ENCODE measurements around the gene ATXN1.

Gene ATXN1

GRCh38 chr6:16369140-16369745, 392.0 kb downstream of the ATXN1 start:
- Mint-ChIP-seq H3K27ac (no peak overlapping the region), H3K4me1 (no peaks in the 10 kb centered on the region), H3K9me3 (peaks cover 4% of the 10 kb centered on the region), H3K4me3 (no peak overlapping the region), H3K36me3 (ENCODE audit: low read depth) (peaks cover 3% of the 10 kb centered on the region), H3K27me3 (no peaks in the 10 kb centered on the region)
- ATAC-seq (no peak), DNase-seq (no peak)

GRCh38 chr6:16367571-16367970, 393.7 kb downstream of the ATXN1 start:
- Mint-ChIP-seq H3K27ac (no peak overlapping the region), H3K4me1 (no peaks in the 10 kb centered on the region), H3K27me3 (no peaks in the 10 kb centered on the region), H3K9me3 (no peaks in the 10 kb centered on the region), H3K36me3 (ENCODE audit: low read depth) (no peaks in the 10 kb centered on the region), H3K4me3 (no peak overlapping the region)
- ATAC-seq, result no peak
- no peak for DNase-seq

DNA sequence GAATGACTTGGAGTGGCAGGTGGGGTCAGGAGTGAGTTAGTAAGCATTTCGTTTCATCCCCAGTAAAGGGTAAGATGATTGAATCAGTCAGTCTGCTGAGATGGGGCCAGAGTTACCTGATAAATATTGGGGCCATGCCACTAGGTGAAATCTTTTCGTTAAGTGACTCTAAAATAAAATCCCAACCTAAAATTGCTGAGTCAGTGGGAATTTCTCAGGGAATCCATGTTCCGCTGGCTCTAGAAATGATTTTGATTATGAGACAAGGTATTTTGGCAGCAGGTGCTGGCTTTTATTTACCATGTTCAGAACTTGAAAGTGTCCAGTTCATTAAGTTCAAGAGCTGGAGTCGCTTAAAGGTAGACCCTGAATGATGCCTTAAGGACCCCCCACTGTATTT, 397.5 kb downstream of the ATXN1 start:
- DNase-seq (no peak), ATAC-seq (no peak)
- Mint-ChIP-seq H3K4me1 (no peaks in the 10 kb centered on the region), H3K27me3 (no peaks in the 10 kb centered on the region), H3K9me3 (no peaks in the 10 kb centered on the region), H3K4me3 (no peak overlapping the region), H3K27ac (no peak overlapping the region), H3K36me3 (ENCODE audit: low read depth) (no peaks in the 10 kb centered on the region)

DNA sequence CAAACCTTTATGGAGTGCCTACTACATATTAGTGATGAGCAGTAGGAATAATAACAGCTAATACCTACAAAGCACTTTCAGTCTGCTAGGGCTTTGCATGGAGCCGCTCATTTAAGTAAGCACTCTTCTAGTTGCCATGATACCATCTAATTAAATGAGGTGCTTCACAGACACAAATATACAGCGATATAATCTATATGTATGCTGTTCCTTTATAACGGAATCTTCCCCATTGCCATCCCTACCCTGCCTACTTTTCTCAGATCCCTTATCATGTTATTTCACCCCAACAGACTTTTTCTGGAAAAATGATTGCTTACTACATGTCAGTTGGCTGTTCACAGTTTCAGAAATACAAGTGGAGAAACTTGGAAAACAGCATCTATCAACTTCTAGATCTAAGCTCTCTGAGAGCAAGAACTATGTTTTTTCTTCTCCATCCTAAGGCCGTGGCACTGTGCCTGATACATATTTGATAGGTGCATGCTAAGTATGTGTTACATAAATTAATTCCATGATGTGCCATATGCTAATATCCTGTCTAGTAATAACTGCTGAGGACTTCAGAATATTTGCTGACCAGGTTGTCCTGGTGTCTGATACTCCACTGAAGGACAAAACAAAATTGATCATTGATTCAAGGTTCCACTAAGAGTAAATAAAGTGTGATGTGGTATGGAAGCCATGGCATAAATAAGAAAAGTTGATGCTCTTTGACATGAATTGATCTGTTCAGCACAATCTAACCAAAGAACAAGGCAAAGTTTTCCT, 398.3 kb downstream of the ATXN1 start:
- no peaks in the 10 kb centered on the region for H3K36me3 Mint-ChIP-seq (ENCODE audit: low read depth)
- H3K27me3 Mint-ChIP-seq, result no peaks in the 10 kb centered on the region
- H3K4me1 Mint-ChIP-seq, result no peaks in the 10 kb centered on the region
- H3K9me3 Mint-ChIP-seq, result no peaks in the 10 kb centered on the region
- no peak overlapping the region for H3K4me3 Mint-ChIP-seq
- ATAC-seq (no peak), DNase-seq (no peak)
- no peak overlapping the region for H3K27ac Mint-ChIP-seq

DNA sequence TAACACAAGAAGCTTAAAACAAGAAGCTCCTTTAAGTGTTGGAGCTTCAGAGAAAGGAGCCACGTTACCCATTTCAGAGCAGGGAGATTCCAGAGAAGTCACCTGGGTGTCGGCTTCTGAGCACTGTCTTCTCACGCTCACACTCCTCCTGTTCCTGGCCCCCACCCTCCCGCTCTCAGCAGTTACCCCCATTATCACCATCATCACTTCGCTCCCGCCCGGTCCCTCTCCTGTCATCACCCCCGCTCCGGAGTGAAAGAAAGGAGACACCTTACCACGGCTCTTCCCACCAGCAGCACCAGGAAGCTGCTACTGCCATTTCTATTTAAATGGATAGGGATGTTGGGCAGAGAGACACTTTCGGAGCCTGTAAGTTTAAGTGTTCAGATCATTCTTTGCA, 399.0 kb downstream of the ATXN1 start:
- H3K27ac Mint-ChIP-seq, result no peak overlapping the region

DNA sequence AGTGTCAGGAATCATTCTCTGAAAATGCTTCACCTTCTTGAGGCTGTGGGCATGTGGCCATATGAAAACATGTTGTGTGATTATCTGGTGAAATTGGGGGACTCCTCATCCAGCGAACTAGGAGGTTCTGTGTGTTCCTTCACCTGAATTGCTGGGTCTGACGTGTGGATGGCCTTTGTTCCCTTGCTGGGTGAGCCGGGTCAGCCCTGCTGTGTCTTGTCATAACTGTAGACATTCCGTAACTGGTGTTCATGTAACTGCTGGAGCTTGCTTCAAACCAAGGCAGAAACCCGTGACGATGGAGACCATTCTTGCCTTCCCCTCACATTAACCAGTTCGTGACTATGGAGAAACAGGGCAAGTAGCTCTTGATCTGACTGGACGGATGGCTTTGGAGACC, 399.4 kb downstream of the ATXN1 start:
- Mint-ChIP-seq H3K36me3 (ENCODE audit: low read depth) (no peaks in the 10 kb centered on the region), H3K4me1 (no peaks in the 10 kb centered on the region), H3K4me3 (no peak overlapping the region), H3K27me3 (no peaks in the 10 kb centered on the region), H3K9me3 (no peaks in the 10 kb centered on the region), H3K27ac (no peak overlapping the region)
- ATAC-seq (no peak), DNase-seq (no peak)

More for the DNA sequence above, 399.0 kb downstream of the ATXN1 start:
- DNase-seq (no peak), ATAC-seq (no peak)
- no peaks in the 10 kb centered on the region for H3K9me3 Mint-ChIP-seq
- H3K27me3 Mint-ChIP-seq, result no peaks in the 10 kb centered on the region
- H3K4me1 Mint-ChIP-seq, result no peaks in the 10 kb centered on the region
- no peak overlapping the region for H3K4me3 Mint-ChIP-seq
- no peaks in the 10 kb centered on the region for H3K36me3 Mint-ChIP-seq (ENCODE audit: low read depth)

GRCh38 chr6:16361121-16361520, 400.1 kb downstream of the ATXN1 start:
- H3K36me3 Mint-ChIP-seq (ENCODE audit: low read depth), result no peaks in the 10 kb centered on the region
- no peak overlapping the region for H3K4me3 Mint-ChIP-seq
- DNase-seq (no peak), ATAC-seq (no peak)
- H3K9me3 Mint-ChIP-seq, result no peaks in the 10 kb centered on the region
- peaks cover 3% of the 10 kb centered on the region for H3K4me1 Mint-ChIP-seq
- no peaks in the 10 kb centered on the region for H3K27me3 Mint-ChIP-seq
- no peak overlapping the region for H3K27ac Mint-ChIP-seq

- H3K9me3 Mint-ChIP-seq, result no peaks in the 10 kb centered on the region
- ATAC-seq, result no peak
- no peak for DNase-seq
- H3K4me1 Mint-ChIP-seq, result peaks cover 7% of the 10 kb centered on the region
- H3K27ac Mint-ChIP-seq, result no peak overlapping the region
- no peaks in the 10 kb centered on the region for H3K27me3 Mint-ChIP-seq
- no peak overlapping the region for H3K4me3 Mint-ChIP-seq
- H3K36me3 Mint-ChIP-seq (ENCODE audit: low read depth), result no peaks in the 10 kb centered on the region
These were observed 400.9 kb downstream of the ATXN1 start for GRCh38 chr6:16360365-16360764.

- DNase-seq, result no peak
- H3K27ac Mint-ChIP-seq, result no peak overlapping the region
- H3K27me3 Mint-ChIP-seq, result no peaks in the 10 kb centered on the region
- no peaks in the 10 kb centered on the region for H3K36me3 Mint-ChIP-seq (ENCODE audit: low read depth)
- no peak for ATAC-seq
- H3K4me3 Mint-ChIP-seq, result no peak overlapping the region
- H3K9me3 Mint-ChIP-seq, result no peaks in the 10 kb centered on the region
- H3K4me1 Mint-ChIP-seq, result peaks cover 7% of the 10 kb centered on the region
These were observed 401.7 kb downstream of the ATXN1 start for GRCh38 chr6:16359563-16359962.

- Mint-ChIP-seq H3K9me3 (no peaks in the 10 kb centered on the region), H3K27ac (no peak overlapping the region), H3K27me3 (no peaks in the 10 kb centered on the region), H3K36me3 (ENCODE audit: low read depth) (no peaks in the 10 kb centered on the region), H3K4me3 (no peak overlapping the region), H3K4me1 (peaks cover 7% of the 10 kb centered on the region)
- no peak for ATAC-seq
- no peak for DNase-seq
These were observed 402.6 kb downstream of the ATXN1 start for GRCh38 chr6:16358531-16359138.

DNA sequence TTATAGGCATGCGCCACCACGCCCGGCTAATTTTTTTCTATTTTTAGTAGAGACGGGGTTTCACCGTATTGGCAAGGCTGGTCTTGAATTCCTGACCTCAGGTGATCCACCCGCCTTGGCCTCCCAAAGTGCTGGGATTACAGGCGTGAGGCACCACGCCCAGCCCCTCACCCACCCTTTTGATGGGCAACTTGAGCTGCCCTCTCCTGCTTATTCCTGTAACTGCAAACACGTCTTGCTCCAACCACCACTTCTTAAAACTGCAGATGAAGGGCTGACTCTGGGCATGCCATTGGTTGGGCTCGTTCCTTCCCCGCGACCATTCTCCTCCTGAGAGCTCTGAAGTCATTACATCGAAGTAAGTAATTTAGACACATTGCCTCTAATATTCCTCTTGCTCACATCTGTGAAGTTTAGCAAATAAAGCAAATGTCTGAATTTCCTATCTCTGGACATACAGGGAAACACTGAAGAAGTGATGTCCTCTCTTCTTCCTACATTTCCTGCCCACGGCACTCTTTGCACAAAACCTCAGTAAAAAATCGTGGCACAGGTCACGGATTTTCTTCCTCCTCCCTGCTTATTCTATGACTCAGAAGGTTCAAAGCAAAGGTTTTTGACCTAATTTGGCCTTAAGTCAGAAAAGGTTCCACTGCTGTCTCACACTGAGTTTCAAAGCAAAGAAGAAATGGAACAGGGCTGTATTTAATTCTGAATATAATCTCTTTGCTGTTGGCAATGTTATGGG, 405.4 kb downstream of the ATXN1 start:
- DNase-seq, result no peak
- peaks cover 7% of the 10 kb centered on the region for H3K4me1 Mint-ChIP-seq
- H3K4me3 Mint-ChIP-seq, result no peak overlapping the region
- no peaks in the 10 kb centered on the region for H3K36me3 Mint-ChIP-seq (ENCODE audit: low read depth)
- H3K27me3 Mint-ChIP-seq, result no peaks in the 10 kb centered on the region
- H3K9me3 Mint-ChIP-seq, result no peaks in the 10 kb centered on the region
- peak overlapping the region; percentile 1 for H3K27ac Mint-ChIP-seq
- ATAC-seq, result no peak

- no peak for ATAC-seq
- H3K36me3 Mint-ChIP-seq (ENCODE audit: low read depth), result no peaks in the 10 kb centered on the region
- no peaks in the 10 kb centered on the region for H3K9me3 Mint-ChIP-seq
- no peaks in the 10 kb centered on the region for H3K27me3 Mint-ChIP-seq
- H3K4me1 Mint-ChIP-seq, result peaks cover 7% of the 10 kb centered on the region
- no peak overlapping the region for H3K4me3 Mint-ChIP-seq
- DNase-seq, result no peak
- no peak overlapping the region for H3K27ac Mint-ChIP-seq
These were observed 406.0 kb downstream of the ATXN1 start for GRCh38 chr6:16355238-16355637.

DNA sequence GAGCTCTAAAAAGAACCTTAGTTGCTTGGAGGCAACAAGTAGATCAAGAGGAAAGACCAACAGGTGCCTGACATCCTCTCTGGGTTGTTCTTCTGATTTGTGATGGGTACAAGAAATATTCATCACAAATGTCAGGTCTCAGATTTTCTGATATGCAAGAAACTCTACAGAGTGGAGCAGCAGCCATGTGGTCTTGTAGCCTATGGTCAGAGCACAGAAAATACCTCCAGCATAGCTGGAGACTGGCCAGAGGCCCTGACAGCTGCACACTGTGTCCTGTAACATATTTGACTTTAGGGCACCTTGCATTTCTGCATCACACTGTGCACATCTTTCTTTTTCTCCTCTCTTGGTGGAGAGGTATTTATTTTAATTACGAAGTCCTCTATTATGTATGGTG, 406.6 kb downstream of the ATXN1 start:
- ATAC-seq (no peak), DNase-seq (no peak)
- Mint-ChIP-seq H3K9me3 (no peaks in the 10 kb centered on the region), H3K4me1 (peaks cover 7% of the 10 kb centered on the region), H3K36me3 (ENCODE audit: low read depth) (no peaks in the 10 kb centered on the region), H3K27me3 (no peaks in the 10 kb centered on the region), H3K4me3 (no peak overlapping the region), H3K27ac (no peak overlapping the region)

GRCh38 chr6:16352821-16353438, 408.3 kb downstream of the ATXN1 start:
- DNase-seq (no peak), ATAC-seq (no peak)
- Mint-ChIP-seq H3K27me3 (no peaks in the 10 kb centered on the region), H3K27ac (no peak overlapping the region), H3K4me3 (no peak overlapping the region), H3K9me3 (no peaks in the 10 kb centered on the region), H3K36me3 (ENCODE audit: low read depth) (no peaks in the 10 kb centered on the region), H3K4me1 (peaks cover 7% of the 10 kb centered on the region)
